AG08395 (cell line): Measurements from ENCODE around the gene DUS1L.
A peak's percentile ranks its signal among the peaks of the same experiment; 100 is the strongest.
"Not testable (repeated sequence)": the region's sequence is repeated elsewhere in the genome, so short reads cannot be mapped to it uniquely, and the experiment has no call there.

ENCODE experiments used
- DNase-seq: peaks from one replicate; pipeline ENCODE4 v3.0.0; 2012; ENCODE audit warnings: mixed read lengths, low spot score

The DUS1L gene

DNA sequence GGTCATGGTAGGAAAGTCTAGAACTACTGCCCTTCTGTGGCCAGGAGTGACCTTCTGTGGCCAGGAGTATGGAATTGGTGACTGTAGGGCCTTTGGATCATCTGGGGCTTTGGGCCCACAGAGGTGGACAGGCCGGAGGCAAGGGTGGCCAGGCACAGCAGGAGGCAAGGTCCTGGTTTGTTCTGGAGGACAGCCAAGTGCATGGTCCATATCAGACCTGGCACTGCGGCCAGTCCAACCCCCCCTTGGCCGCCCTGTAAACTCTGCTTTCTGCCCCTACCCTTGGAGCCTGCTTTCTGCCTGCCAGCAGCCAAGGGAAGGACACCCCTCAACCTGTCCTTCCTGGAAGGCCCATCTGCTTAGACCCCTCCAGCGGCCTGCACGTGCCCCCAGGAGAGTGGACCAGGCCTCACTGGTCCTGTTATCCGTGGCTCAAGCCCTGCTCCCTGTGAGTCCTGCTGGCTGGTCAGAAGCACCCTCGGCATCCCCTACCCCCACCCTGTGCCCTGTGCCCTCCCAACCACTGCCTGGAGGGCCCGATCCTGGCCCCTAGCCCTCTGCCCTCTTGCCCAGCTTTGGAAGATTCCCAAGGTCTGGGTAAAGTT lies 25.8 kb downstream of the DUS1L start:
- DNase-seq = no peak

- not testable (repeated sequence) for DNase-seq
Observed at GRCh38 chr17:82038796-82039409, 26.7 kb downstream of the DUS1L start.

DNA sequence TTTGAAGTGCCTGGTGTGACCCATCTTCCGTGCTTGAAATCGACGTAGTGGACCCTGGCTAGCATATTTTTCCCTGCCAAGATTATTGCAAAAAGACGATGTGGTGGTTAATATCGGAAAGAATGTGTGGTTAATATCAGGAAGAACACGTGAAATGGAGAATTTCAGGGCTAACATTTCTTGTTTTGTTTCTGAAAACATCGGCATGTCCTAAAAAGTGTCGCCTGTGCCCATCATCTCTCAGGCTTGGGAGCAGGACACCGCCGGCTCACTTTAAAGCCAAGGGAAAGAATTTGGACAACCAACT lies 27.8 kb downstream of the DUS1L start:
- no peak for DNase-seq

DNA sequence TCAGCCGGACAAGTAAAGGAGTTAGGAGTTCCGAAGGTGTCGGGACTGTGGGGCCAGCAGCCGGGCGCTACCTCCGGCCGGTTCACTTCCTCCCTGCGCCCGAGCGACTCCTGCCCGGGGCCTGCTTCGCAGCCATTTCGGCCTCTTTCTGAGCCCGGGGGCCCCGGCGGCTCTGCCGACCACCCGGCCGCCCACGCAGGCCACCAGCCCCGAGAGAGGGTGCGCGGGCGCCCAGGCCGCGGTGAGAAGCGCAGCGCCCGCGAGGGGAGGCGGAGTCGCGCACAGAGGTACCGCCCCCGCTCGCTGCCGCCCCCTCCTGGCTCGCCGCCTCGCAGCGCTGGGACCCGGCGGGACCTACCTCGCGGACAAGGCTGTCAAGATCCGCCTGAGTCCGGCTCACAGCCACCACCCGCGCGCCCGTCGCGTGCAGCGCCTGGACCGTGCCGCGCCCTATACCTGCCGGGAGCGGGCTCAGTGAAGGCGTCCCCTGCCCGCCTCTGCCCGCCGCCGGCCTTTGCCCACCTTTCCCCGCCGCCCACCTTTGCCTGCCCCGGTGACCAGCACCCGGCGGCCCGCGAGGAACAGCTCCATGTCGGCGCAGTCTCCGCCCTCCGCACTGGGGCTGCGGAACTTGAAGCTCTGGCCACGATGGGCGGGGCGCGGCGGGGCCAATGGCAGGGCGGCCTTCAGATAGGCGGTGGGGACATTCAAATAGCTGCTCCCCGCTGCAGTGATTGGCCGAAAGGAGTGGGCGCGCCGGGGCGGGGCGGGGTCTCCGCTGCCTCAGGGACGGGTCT lies 28.3 kb downstream of the DUS1L start, which contains the start of gene DCXR:
DCXR (minus strand) TSS at position 606 of the 797 bp plus-strand sequence; CDS start at position 591, 15 bp downstream.
- DNase-seq = peak; percentile 98

GRCh38 chr17:82036634-82037091 lies 28.9 kb downstream of the DUS1L start:
- no peak for DNase-seq

GRCh38 chr17:82035956-82036633 lies 29.5 kb downstream of the DUS1L start:
- no peak for DNase-seq

- no peak for DNase-seq
Observed at GRCh38 chr17:82035488-82035887, 30.1 kb downstream of the DUS1L start.

DNA sequence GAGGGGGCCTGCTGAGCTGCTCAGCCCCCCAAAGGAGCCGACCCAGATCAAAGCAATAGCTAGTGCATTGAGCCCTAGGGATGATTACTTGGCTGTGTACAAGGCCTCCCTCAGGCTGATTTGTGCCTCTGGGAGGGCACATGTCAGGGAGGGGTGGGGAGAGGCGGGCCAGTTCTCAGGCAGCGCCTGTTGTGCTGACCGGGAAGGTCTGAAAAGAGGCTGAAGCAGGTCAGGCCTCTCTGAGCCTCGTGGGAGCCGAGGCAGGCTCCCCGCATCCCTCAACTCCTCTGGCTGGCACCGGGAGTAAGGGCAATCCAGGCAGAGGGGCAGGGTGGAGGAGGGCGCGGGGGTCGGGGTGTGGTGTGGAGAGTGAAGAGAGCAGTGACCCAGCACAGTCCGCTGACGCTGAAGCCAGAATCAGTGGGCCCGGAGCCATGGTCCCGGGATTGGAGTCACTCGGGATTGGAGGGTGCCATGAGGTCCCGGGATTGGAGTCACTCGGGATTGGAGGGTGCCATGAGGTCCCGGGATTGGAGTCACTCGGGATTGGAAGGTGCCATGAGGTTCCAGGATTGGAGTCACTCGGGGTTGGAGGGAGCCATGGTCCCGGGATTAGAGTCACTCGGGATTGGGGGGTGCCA lies 31.1 kb downstream of the DUS1L start:
- DNase-seq = no peak

GRCh38 chr17:82033359-82034085 lies 32.1 kb downstream of the DUS1L start:
- DNase-seq = no peak

GRCh38 chr17:82031885-82032627 lies 33.5 kb downstream of the DUS1L start:
- DNase-seq = no peak

DNA sequence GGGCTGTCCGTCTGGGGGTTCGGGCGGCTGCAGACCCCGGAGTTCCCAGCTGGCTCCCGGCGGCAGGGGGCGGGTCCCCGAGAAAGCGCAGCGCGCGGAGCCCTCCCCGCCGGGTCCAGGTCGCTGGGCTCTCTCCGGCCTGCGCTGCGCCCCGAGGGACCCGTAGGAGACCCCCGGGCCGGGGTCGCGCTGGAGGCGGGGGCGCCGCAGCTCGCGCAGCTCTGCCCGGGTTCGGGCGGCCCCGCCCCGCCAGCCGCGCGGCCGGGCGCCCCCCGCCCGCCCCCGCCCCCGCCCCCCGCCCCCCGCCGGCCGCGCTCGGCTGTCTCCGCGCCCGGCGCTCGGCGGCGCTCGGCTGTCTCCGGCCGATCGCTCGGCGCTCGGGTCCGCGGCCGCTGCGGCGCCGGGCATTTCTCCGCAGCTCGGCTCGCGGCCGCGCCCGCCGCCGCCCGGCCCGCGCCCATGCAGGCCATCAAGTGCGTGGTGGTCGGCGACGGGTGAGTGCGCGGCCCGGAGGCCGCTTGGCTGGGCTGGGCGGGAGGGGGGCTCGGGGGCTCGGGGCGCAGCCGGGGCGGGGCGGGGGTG lies 34.2 kb downstream of the DUS1L start, which contains the start of gene RAC3:
RAC3 (plus strand) TSS at position 376 of the 582 bp plus-strand sequence; CDS start at position 460, 84 bp downstream.
- no peak for DNase-seq

DNA sequence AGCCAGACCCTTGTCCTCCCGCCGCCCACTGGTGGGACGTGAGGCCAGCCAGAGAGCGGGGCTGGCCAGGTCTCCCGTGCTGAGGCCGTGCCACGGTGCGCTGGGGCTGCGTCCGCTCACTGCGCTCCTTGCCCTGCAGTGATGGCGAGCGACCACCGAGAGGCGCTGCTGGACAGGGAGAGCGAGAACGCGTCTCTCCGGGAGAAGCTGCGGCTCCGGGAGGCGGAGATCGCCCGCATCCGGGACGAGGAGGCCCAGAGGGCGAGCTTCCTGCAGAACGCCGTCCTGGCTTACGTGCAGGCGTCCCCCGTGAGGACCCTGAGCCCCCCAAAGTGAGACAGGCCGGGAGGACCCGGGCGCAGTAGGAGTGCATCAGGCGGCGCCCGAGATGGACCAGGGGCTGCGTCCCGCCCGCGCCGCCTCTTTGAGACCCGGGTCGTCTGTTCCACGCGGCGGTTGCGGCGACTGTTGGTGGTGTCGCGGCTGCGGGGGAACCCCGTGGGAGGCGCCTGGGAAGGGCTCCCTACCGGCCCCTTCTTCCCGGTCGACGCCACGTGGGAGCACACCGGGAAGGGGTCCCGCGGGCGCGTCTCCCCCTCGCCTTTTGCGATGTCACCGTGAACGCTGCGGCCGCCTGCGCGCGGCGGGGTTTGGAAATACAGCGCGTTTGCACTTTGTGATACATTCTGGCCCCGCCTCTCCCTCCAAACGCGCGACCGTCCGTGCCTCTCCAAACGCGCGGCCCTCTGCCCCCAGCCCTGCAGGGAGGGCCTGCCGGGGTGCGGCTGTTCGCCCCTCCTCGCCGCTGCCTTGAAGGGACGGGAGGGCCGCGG lies 34.9 kb downstream of the DUS1L start:
- peak; percentile 88 for DNase-seq

DNA sequence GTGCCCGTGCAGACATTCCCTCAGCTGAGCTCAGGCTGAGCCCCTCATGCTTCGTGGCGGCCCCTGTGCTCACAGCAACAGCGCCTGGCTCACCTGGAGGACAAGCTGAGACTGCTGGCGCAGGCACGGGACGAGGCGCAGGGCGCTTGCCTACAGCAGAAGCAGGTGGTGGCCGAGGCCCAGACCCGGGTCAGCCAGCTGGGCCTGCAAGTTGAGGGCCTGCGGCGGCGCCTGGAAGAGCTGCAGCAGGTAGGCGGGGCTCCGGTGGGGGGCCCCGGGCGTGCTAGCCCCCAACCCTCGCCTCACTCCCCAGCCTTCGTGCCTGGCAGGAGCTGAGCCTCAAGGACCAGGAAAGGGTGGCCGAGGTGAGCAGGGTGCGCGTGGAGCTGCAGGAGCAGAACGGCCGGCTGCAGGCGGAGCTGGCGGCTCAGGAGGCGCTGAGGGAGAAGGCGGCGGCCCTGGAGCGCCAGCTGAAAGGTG lies 35.6 kb downstream of the DUS1L start:
- DNase-seq = no peak

DNA sequence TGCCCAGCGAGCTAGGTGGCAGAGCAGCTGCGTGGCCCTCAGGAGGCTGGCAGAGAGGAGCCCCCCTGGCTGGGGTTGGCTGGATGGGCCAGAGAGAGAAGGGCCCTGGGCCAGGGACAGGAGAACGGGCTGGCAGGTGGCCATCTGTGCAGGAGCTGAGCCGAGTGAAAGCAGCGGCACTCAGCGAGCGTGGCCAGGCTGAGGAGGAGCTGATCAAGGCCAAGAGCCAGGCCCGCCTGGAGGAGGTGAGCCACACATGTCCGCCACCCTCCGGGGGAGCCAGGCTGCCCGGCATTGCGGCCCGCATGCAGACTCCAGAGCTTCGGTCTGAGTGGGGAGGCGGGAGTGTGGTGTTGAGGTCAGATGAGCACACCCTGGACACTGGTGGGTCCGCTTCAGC lies 36.2 kb downstream of the DUS1L start:
- DNase-seq = no peak

DNA sequence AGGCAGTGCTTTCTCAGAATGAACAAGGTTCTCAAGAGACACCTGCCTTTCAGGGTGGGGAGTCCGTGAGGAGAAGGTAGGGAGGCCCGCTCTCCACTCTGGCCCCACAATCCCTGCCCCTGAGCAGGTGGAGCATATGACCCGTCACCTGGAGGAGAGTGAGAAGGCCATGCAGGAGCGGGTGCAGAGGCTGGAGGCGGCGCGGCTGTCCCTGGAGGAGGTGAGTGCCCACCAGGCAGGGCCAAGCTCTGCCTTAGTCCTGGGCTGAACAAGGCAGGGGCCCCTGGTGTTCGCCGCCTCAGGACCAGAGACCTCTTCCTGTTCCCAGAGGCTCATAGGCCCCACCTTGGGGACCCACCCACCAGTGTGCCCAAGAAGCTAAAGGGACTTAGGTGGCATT lies 36.6 kb downstream of the DUS1L start:
- DNase-seq = no peak

- DNase-seq = no peak
Observed at GRCh38 chr17:82028246-82028645, 37.4 kb downstream of the DUS1L start.

- DNase-seq = no peak
Observed at GRCh38 chr17:82025401-82026107, 40.0 kb downstream of the DUS1L start.

- DNase-seq = no peak
Observed at GRCh38 chr17:82024859-82025258, 40.7 kb downstream of the DUS1L start.
